Measurements from ENCODE around the gene GNB5. TPM values are rescaled to one million over a fixed set of nuclear protein-coding genes. Genes with fewer than 3 reads are reported as not detected.
A peak's percentile ranks its signal among the peaks of the same experiment; 100 is the strongest.

The GNB5 gene
- total and polyA plus RNA-seq, 2 donors = 16.1 to 20.5 TPM

- DNase-seq (ENCODE audit: low read depth in 6 of 9, low spot score in 9 of 9) = no peak
Observed at GRCh38 chr15:52115598-52116427, 75.4 kb downstream of the GNB5 start.

DNA sequence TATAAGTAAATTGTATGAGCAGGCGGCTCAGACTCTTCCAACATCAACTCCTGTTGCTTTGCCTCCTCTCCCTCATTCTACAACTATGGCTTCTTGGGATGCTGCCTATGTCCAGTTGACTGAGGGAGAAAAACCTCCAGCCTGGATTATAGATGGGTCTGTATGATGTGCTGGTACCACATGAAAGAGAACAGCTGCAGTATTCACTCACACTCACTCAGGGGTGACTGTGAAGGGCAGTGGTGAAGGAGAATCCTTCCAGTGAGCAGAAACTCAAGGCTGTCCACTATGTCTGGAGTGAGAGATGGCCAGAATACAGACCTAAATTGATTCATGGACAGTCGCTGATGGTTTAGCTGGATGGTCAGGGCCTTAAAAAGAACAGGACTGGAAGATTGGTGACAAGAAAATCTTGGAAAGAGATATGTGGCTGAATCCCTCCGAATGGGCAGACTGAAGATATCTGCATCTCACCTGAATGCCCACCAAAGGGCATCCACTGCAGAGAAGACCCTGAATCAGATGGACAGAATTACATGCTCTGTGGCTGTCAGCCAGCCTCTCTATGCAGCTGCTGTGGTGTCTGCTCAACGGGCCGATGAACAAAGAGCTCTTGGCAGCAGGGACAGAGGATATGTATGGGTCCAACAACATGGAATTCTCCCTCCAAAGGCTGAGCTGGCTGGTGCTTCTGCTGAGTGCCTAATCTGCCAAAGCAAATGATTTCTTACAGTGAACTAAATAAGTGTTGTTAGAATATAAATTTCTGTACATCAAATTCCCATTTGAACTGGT, 76.7 kb downstream of the GNB5 start:
- H3K27ac ChIP-seq (ENCODE audit: low read depth in 1 of 2, low read length in 1 of 2) = no peak overlapping the region
- peaks cover 0 to 4% of the 10 kb centered on the region in 2 donors for H3K4me1 ChIP-seq (ENCODE audit: control insufficient read depth in 2 of 2, insufficient read depth in 2 of 2, low read length in 2 of 2)
- no peak overlapping the region for H3K4me3 ChIP-seq (ENCODE audit: low read length in 2 of 2)
- H3K36me3 ChIP-seq (ENCODE audit: control insufficient read depth in 2 of 2, insufficient read depth in 2 of 2, low read length in 1 of 2) = no peaks in the 10 kb centered on the region
- no peak for DNase-seq (ENCODE audit: low read depth in 6 of 9, low spot score in 9 of 9)
- peaks cover 0 to 5% of the 10 kb centered on the region in 2 donors for H3K9me3 ChIP-seq (ENCODE audit: control insufficient read depth in 2 of 2, insufficient read depth in 1 of 2, low read length in 1 of 2)
- 96% methylated on average over 5 of the region's 5 CpGs for WGBS
- peaks cover 2 to 23% of the 10 kb centered on the region in 2 donors for H3K27me3 ChIP-seq (ENCODE audit: control insufficient read depth in 2 of 2, insufficient read depth in 1 of 2, low read length in 1 of 2)

More at GRCh38 chr15:52115598-52116427, 75.4 kb downstream of the GNB5 start:
- WGBS = 72% methylated on average over 9 of the region's 9 CpGs
- Histone ChIP-seq H3K27ac (ENCODE audit: low read depth in 1 of 2, low read length in 1 of 2) (no peak overlapping the region), H3K4me3 (ENCODE audit: low read length in 2 of 2) (no peak overlapping the region), H3K27me3 (ENCODE audit: control insufficient read depth in 2 of 2, insufficient read depth in 1 of 2, low read length in 1 of 2) (peaks cover 2 to 20% of the 10 kb centered on the region in 2 donors), H3K4me1 (ENCODE audit: control insufficient read depth in 2 of 2, insufficient read depth in 2 of 2, low read length in 2 of 2) (peaks cover 0 to 4% of the 10 kb centered on the region in 2 donors), H3K36me3 (ENCODE audit: control insufficient read depth in 2 of 2, insufficient read depth in 2 of 2, low read length in 1 of 2) (no peaks in the 10 kb centered on the region), H3K9me3 (ENCODE audit: control insufficient read depth in 2 of 2, insufficient read depth in 1 of 2, low read length in 1 of 2) (peaks cover 0 to 5% of the 10 kb centered on the region in 2 donors)

GRCh38 chr15:52113708-52114107, 77.5 kb downstream of the GNB5 start:
- H3K36me3 ChIP-seq (ENCODE audit: control insufficient read depth in 2 of 2, insufficient read depth in 2 of 2, low read length in 1 of 2) = no peaks in the 10 kb centered on the region
- no peak overlapping the region for H3K27ac ChIP-seq (ENCODE audit: low read depth in 1 of 2, low read length in 1 of 2)
- H3K4me1 ChIP-seq (ENCODE audit: control insufficient read depth in 2 of 2, insufficient read depth in 2 of 2, low read length in 2 of 2) = peaks cover 0 to 4% of the 10 kb centered on the region in 2 donors
- peaks cover 0 to 5% of the 10 kb centered on the region in 2 donors for H3K9me3 ChIP-seq (ENCODE audit: control insufficient read depth in 2 of 2, insufficient read depth in 1 of 2, low read length in 1 of 2)
- no peak for DNase-seq (ENCODE audit: low read depth in 6 of 9, low spot score in 9 of 9)
- H3K27me3 ChIP-seq (ENCODE audit: control insufficient read depth in 2 of 2, insufficient read depth in 1 of 2, low read length in 1 of 2) = peaks cover 2 to 23% of the 10 kb centered on the region in 2 donors
- H3K4me3 ChIP-seq (ENCODE audit: low read length in 2 of 2) = no peak overlapping the region

DNA sequence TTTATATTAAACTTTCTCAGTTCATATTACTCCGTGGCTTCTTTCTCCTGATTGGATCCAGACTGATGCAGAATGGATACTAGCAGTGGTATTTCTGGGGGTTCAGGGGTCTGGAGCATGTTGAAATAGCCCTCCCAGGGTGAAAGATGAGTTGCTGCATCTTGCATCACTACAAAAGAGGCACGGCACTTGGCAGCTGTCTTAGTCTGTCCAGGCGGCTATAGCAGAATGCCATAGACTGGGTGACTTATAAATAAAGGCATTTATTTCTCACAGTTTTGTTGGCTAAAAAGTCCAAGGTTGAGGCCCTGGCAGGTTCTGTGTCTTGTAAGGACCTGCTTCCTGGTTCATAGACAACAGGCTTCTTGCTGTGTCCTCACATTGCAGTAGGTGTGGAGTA, 78.0 kb downstream of the GNB5 start:
- WGBS = 98% methylated on average over 3 of the region's 3 CpGs
- Histone ChIP-seq H3K27me3 (ENCODE audit: control insufficient read depth in 2 of 2, insufficient read depth in 1 of 2, low read length in 1 of 2) (peaks cover 2 to 23% of the 10 kb centered on the region in 2 donors), H3K36me3 (ENCODE audit: control insufficient read depth in 2 of 2, insufficient read depth in 2 of 2, low read length in 1 of 2) (no peaks in the 10 kb centered on the region), H3K9me3 (ENCODE audit: control insufficient read depth in 2 of 2, insufficient read depth in 1 of 2, low read length in 1 of 2) (peaks cover 0 to 5% of the 10 kb centered on the region in 2 donors), H3K4me1 (ENCODE audit: control insufficient read depth in 2 of 2, insufficient read depth in 2 of 2, low read length in 2 of 2) (peaks cover 0 to 4% of the 10 kb centered on the region in 2 donors), H3K27ac (ENCODE audit: low read depth in 1 of 2, low read length in 1 of 2) (no peak overlapping the region), H3K4me3 (ENCODE audit: low read length in 2 of 2) (no peak overlapping the region)
- no peak for DNase-seq (ENCODE audit: low read depth in 6 of 9, low spot score in 9 of 9)

GRCh38 chr15:52112203-52112750, 78.9 kb downstream of the GNB5 start:
- Histone ChIP-seq H3K36me3 (ENCODE audit: control insufficient read depth in 2 of 2, insufficient read depth in 2 of 2, low read length in 1 of 2) (no peaks in the 10 kb centered on the region), H3K27ac (ENCODE audit: low read depth in 1 of 2, low read length in 1 of 2) (no peak overlapping the region), H3K9me3 (ENCODE audit: control insufficient read depth in 2 of 2, insufficient read depth in 1 of 2, low read length in 1 of 2) (peaks cover 0 to 5% of the 10 kb centered on the region in 2 donors), H3K4me1 (ENCODE audit: control insufficient read depth in 2 of 2, insufficient read depth in 2 of 2, low read length in 2 of 2) (peaks cover 0 to 4% of the 10 kb centered on the region in 2 donors), H3K4me3 (ENCODE audit: low read length in 2 of 2) (peak overlapping the region; percentile 38 to 48), H3K27me3 (ENCODE audit: control insufficient read depth in 2 of 2, insufficient read depth in 1 of 2, low read length in 1 of 2) (peaks cover 2 to 23% of the 10 kb centered on the region in 2 donors)
- peak in 3 of 9 donors; percentile 14 to 52 (median 33) for DNase-seq (ENCODE audit: low read depth in 6 of 9, low spot score in 9 of 9)
- WGBS = 3% methylated on average over 61 of the region's 61 CpGs

- Histone ChIP-seq H3K36me3 (ENCODE audit: control insufficient read depth in 2 of 2, insufficient read depth in 2 of 2, low read length in 1 of 2) (no peaks in the 10 kb centered on the region), H3K4me3 (ENCODE audit: low read length in 2 of 2) (peak overlapping the region in 1 of 2 donors; percentile 48), H3K9me3 (ENCODE audit: control insufficient read depth in 2 of 2, insufficient read depth in 1 of 2, low read length in 1 of 2) (peaks cover 0 to 5% of the 10 kb centered on the region in 2 donors), H3K27ac (ENCODE audit: low read depth in 1 of 2, low read length in 1 of 2) (no peak overlapping the region), H3K27me3 (ENCODE audit: control insufficient read depth in 2 of 2, insufficient read depth in 1 of 2, low read length in 1 of 2) (peaks cover 2 to 23% of the 10 kb centered on the region in 2 donors), H3K4me1 (ENCODE audit: control insufficient read depth in 2 of 2, insufficient read depth in 2 of 2, low read length in 2 of 2) (peaks cover 0 to 4% of the 10 kb centered on the region in 2 donors)
- WGBS = 63% methylated on average over 32 of the region's 32 CpGs
- no peak for DNase-seq (ENCODE audit: low read depth in 6 of 9, low spot score in 9 of 9)
Observed at GRCh38 chr15:52111517-52112202, 79.5 kb downstream of the GNB5 start.

GRCh38 chr15:52109559-52110451, 81.4 kb downstream of the GNB5 start:
- peaks cover 2 to 23% of the 10 kb centered on the region in 2 donors for H3K27me3 ChIP-seq (ENCODE audit: control insufficient read depth in 2 of 2, insufficient read depth in 1 of 2, low read length in 1 of 2)
- peaks cover 0 to 4% of the 10 kb centered on the region in 2 donors for H3K4me1 ChIP-seq (ENCODE audit: control insufficient read depth in 2 of 2, insufficient read depth in 2 of 2, low read length in 2 of 2)
- H3K27ac ChIP-seq (ENCODE audit: low read depth in 1 of 2, low read length in 1 of 2) = no peak overlapping the region
- H3K9me3 ChIP-seq (ENCODE audit: control insufficient read depth in 2 of 2, insufficient read depth in 1 of 2, low read length in 1 of 2) = peaks cover 0 to 5% of the 10 kb centered on the region in 2 donors
- no peaks in the 10 kb centered on the region for H3K36me3 ChIP-seq (ENCODE audit: control insufficient read depth in 2 of 2, insufficient read depth in 2 of 2, low read length in 1 of 2)
- DNase-seq (ENCODE audit: low read depth in 6 of 9, low spot score in 9 of 9) = no peak
- 87% methylated on average over 5 of the region's 5 CpGs for WGBS
- H3K4me3 ChIP-seq (ENCODE audit: low read length in 2 of 2) = no peak overlapping the region

- Histone ChIP-seq H3K9me3 (ENCODE audit: control insufficient read depth in 2 of 2, insufficient read depth in 1 of 2, low read length in 1 of 2) (no peaks in the 10 kb centered on the region), H3K27me3 (ENCODE audit: control insufficient read depth in 2 of 2, insufficient read depth in 1 of 2, low read length in 1 of 2) (peaks cover under 1 to 16% of the 10 kb centered on the region in 2 donors), H3K4me3 (ENCODE audit: low read length in 2 of 2) (no peak overlapping the region), H3K36me3 (ENCODE audit: control insufficient read depth in 2 of 2, insufficient read depth in 2 of 2, low read length in 1 of 2) (no peaks in the 10 kb centered on the region), H3K27ac (ENCODE audit: low read depth in 1 of 2, low read length in 1 of 2) (no peak overlapping the region), H3K4me1 (ENCODE audit: control insufficient read depth in 2 of 2, insufficient read depth in 2 of 2, low read length in 2 of 2) (peaks cover 0 to 4% of the 10 kb centered on the region in 2 donors)
- no peak for DNase-seq (ENCODE audit: low read depth in 6 of 9, low spot score in 9 of 9)
- WGBS = 99% methylated on average over 6 of the region's 6 CpGs
Observed at GRCh38 chr15:52107238-52107637, 84.0 kb downstream of the GNB5 start.

All from thymus (tissue), 11 donors.